ENCODE data around the gene FAIM2. TPM values are rescaled to one million over a fixed set of nuclear protein-coding genes. Genes with fewer than 3 reads are reported as not detected.

Gene FAIM2
- total and polyA plus RNA-seq, 2 experiments from 2014 or later = 0.61 to 2.0 TPM

DNA sequence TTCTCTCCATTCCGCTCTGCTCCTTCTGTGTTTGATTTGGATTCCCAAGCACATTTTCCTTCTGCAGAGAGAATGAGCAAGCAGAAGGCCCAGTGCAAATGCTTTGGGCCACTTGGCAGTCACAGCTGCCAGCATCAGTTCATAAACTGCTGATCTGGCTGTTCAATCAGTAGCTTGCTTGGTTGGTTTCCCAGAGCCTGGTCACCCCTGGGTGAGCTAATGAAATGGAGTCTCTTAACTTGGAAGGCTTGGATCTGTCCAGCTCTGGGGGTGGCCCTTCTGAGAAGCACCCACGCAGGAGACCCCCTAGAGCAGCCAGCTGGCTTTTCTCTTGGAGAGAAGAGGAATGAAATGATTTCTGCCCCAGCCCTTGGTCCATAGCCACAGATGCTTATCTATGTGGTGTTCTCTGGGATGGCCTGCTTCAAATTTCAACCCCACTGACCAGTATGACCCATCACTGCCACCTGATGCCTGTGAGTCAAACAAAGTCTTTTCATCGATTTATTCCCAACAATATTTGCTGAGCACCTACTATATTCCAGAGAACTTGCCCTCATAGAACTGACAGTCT lies 30.3 kb downstream of the FAIM2 start (continued):
- TF ChIP-seq, protein P1, sequence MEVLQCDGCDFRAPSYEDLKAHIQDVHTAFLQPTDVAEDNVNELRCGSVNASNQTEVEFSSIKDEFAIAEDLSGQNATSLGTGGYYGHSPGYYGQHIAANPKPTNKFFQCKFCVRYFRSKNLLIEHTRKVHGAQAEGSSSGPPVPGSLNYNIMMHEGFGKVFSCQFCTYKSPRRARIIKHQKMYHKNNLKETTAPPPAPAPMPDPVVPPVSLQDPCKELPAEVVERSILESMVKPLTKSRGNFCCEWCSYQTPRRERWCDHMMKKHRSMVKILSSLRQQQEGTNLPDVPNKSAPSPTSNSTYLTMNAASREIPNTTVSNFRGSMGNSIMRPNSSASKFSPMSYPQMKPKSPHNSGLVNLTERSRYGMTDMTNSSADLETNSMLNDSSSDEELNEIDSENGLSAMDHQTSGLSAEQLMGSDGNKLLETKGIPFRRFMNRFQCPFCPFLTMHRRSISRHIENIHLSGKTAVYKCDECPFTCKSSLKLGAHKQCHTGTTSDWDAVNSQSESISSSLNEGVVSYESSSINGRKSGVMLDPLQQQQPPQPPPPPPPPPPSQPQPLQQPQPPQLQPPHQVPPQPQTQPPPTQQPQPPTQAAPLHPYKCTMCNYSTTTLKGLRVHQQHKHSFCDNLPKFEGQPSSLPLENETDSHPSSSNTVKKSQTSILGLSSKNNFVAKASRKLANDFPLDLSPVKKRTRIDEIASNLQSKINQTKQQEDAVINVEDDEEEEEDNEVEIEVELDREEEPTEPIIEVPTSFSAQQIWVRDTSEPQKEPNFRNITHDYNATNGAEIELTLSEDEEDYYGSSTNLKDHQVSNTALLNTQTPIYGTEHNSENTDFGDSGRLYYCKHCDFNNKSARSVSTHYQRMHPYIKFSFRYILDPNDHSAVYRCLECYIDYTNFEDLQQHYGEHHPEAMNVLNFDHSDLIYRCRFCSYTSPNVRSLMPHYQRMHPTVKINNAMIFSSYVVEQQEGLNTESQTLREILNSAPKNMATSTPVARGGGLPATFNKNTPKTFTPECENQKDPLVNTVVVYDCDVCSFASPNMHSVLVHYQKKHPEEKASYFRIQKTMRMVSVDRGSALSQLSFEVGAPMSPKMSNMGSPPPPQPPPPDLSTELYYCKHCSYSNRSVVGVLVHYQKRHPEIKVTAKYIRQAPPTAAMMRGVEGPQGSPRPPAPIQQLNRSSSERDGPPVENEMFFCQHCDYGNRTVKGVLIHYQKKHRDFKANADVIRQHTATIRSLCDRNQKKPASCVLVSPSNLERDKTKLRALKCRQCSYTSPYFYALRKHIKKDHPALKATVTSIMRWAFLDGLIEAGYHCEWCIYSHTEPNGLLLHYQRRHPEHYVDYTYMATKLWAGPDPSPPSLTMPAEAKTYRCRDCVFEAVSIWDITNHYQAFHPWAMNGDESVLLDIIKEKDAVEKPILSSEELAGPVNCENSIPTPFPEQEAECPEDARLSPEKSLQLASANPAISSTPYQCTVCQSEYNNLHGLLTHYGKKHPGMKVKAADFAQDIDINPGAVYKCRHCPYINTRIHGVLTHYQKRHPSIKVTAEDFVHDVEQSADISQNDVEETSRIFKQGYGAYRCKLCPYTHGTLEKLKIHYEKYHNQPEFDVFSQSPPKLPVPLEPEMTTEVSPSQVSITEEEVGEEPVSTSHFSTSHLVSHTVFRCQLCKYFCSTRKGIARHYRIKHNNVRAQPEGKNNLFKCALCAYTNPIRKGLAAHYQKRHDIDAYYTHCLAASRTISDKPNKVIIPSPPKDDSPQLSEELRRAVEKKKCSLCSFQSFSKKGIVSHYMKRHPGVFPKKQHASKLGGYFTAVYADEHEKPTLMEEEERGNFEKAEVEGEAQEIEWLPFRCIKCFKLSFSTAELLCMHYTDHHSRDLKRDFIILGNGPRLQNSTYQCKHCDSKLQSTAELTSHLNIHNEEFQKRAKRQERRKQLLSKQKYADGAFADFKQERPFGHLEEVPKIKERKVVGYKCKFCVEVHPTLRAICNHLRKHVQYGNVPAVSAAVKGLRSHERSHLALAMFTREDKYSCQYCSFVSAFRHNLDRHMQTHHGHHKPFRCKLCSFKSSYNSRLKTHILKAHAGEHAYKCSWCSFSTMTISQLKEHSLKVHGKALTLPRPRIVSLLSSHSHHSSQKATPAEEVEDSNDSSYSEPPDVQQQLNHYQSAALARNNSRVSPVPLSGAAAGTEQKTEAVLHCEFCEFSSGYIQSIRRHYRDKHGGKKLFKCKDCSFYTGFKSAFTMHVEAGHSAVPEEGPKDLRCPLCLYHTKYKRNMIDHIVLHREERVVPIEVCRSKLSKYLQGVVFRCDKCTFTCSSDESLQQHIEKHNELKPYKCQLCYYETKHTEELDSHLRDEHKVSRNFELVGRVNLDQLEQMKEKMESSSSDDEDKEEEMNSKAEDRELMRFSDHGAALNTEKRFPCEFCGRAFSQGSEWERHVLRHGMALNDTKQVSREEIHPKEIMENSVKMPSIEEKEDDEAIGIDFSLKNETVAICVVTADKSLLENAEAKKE (CRISPR knock-in tag; IDR thresholded peaks at IDR 0.05) = no peak

DNA sequence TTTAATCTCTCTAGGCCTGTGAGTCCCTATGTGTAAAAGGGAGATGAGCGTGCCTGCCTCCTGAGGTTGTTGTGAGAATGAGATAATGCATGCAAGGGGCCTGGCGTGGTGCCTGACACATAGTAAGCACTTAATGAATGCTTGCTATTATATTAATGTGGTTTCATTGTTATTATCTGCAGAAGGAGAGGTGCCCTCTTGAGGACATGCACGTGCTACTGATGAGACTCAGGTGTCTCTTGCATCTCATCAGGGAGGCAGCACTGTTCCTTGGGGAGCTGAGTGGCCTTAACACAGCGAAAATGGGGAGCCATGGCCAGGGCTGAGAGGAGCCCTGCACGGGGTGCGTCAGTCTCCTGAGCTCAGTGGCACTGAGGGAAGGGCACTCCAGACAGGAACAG lies 30.9 kb downstream of the FAIM2 start:
- H3K27ac ChIP-seq (ENCODE audit: low read depth) = no peak overlapping the region
- H3K9me2 ChIP-seq (ENCODE audit: insufficient read depth) = no peaks in the 10 kb centered on the region
- no peak for ATAC-seq
- H4K20me1 ChIP-seq (replicated peaks; ENCODE audit: insufficient read depth) = no peaks in the 10 kb centered on the region
- Mint-ChIP-seq H3K4me1 (no peaks in the 10 kb centered on the region; the same call in 2 of the 3 replicates), H3K36me3 (ENCODE audit: low read depth) (no peaks in the 10 kb centered on the region), H3K27me3 (ENCODE audit: insufficient read depth, low read depth, poor library complexity) (peaks cover 8% of the 10 kb centered on the region), H3K9me3 (peaks cover 2% of the 10 kb centered on the region), H3K27ac (no peak overlapping the region), H3K4me3 (no peak overlapping the region)
- no peaks in the 10 kb centered on the region for H3K36me3 ChIP-seq (ENCODE audit: insufficient read depth)
- no peak for DNase-seq (ENCODE audit: low spot score)
- H2AFZ ChIP-seq = no peak overlapping the region
- no peaks in the 10 kb centered on the region for H3K79me2 ChIP-seq (replicated peaks; ENCODE audit: insufficient read depth)
- no peaks in the 10 kb centered on the region for H3K27me3 ChIP-seq (ENCODE audit: insufficient read depth)
- H3K4me1 ChIP-seq (ENCODE audit: insufficient read depth) = no peaks in the 10 kb centered on the region
- H3K4me2 ChIP-seq = no peak overlapping the region
- H3K4me3 ChIP-seq = no peak overlapping the region
- no peak for TF ChIP-seq NANOG (IDR thresholded peaks at IDR 0.05; ENCODE audit: borderline replicate concordance)
- H3F3A ChIP-seq (replicated peaks; ENCODE audit: low read depth) = peaks cover 5% of the 10 kb centered on the region

DNA sequence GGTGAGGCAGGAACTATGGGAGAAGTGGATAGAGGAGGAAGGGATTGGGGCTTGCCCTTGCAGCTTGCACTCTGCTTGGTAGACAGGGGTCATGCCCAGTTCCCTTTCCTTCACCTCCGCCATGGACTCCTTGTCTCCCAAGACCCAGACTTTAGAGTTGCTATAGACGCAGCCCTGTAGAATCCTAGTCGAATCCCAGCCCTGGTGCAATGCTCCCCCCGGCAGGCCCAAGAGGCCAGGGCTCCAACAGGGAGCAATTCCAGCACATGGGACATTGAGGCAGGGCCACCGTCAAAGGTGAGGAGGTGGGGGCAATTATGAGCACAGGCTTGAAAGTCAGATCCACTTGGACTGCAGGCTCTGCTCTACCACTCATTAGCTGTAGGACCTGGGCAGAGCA lies 31.3 kb downstream of the FAIM2 start:
- H3K27ac Mint-ChIP-seq = no peak overlapping the region
- DNase-seq (ENCODE audit: low spot score) = no peak
- peaks cover 10% of the 10 kb centered on the region for H3K27me3 Mint-ChIP-seq (ENCODE audit: insufficient read depth, low read depth, poor library complexity)
- Histone ChIP-seq H3K9me2 (ENCODE audit: insufficient read depth) (no peaks in the 10 kb centered on the region), H3K27ac (ENCODE audit: low read depth) (no peak overlapping the region), H3K4me2 (no peak overlapping the region), H3K36me3 (ENCODE audit: insufficient read depth) (no peaks in the 10 kb centered on the region), H3K27me3 (ENCODE audit: insufficient read depth) (no peaks in the 10 kb centered on the region), H4K20me1 (replicated peaks; ENCODE audit: insufficient read depth) (no peaks in the 10 kb centered on the region), H2AFZ (no peak overlapping the region), H3K4me3 (no peak overlapping the region), H3K4me1 (ENCODE audit: insufficient read depth) (no peaks in the 10 kb centered on the region; the same call in 1 of the 2 replicates), H3K79me2 (replicated peaks; ENCODE audit: insufficient read depth) (no peaks in the 10 kb centered on the region), H3F3A (replicated peaks; ENCODE audit: low read depth) (peaks cover 1% of the 10 kb centered on the region)
- H3K4me1 Mint-ChIP-seq = no peaks in the 10 kb centered on the region; the same call in 2 of the 3 replicates
- H3K4me3 Mint-ChIP-seq = no peak overlapping the region
- no peak for ATAC-seq
- no peaks in the 10 kb centered on the region for H3K9me3 Mint-ChIP-seq
- no peaks in the 10 kb centered on the region for H3K36me3 Mint-ChIP-seq (ENCODE audit: low read depth)
- TF ChIP-seq, protein P2, sequence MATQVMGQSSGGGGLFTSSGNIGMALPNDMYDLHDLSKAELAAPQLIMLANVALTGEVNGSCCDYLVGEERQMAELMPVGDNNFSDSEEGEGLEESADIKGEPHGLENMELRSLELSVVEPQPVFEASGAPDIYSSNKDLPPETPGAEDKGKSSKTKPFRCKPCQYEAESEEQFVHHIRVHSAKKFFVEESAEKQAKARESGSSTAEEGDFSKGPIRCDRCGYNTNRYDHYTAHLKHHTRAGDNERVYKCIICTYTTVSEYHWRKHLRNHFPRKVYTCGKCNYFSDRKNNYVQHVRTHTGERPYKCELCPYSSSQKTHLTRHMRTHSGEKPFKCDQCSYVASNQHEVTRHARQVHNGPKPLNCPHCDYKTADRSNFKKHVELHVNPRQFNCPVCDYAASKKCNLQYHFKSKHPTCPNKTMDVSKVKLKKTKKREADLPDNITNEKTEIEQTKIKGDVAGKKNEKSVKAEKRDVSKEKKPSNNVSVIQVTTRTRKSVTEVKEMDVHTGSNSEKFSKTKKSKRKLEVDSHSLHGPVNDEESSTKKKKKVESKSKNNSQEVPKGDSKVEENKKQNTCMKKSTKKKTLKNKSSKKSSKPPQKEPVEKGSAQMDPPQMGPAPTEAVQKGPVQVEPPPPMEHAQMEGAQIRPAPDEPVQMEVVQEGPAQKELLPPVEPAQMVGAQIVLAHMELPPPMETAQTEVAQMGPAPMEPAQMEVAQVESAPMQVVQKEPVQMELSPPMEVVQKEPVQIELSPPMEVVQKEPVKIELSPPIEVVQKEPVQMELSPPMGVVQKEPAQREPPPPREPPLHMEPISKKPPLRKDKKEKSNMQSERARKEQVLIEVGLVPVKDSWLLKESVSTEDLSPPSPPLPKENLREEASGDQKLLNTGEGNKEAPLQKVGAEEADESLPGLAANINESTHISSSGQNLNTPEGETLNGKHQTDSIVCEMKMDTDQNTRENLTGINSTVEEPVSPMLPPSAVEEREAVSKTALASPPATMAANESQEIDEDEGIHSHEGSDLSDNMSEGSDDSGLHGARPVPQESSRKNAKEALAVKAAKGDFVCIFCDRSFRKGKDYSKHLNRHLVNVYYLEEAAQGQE (IDR thresholded peaks at IDR 0.05; ENCODE audit: unreplicated experiment) = no peak
- TF ChIP-seq POLR2AphosphoS5 (IDR thresholded peaks at IDR 0.05; ENCODE audit: low read depth) (no peak), ZNF331 (CRISPR knock-in tag; IDR thresholded peaks at IDR 0.05; ENCODE audit: low read depth) (no peak), CREB1 (CRISPR knock-in tag; IDR thresholded peaks at IDR 0.05; ENCODE audit: low read depth) (no peak), EZH2 (IDR thresholded peaks at IDR 0.05; ENCODE audit: low read depth, unreplicated experiment) (no peak), ZNF114 (CRISPR knock-in tag; IDR thresholded peaks at IDR 0.05) (no peak)
- TF ChIP-seq, protein P3, sequence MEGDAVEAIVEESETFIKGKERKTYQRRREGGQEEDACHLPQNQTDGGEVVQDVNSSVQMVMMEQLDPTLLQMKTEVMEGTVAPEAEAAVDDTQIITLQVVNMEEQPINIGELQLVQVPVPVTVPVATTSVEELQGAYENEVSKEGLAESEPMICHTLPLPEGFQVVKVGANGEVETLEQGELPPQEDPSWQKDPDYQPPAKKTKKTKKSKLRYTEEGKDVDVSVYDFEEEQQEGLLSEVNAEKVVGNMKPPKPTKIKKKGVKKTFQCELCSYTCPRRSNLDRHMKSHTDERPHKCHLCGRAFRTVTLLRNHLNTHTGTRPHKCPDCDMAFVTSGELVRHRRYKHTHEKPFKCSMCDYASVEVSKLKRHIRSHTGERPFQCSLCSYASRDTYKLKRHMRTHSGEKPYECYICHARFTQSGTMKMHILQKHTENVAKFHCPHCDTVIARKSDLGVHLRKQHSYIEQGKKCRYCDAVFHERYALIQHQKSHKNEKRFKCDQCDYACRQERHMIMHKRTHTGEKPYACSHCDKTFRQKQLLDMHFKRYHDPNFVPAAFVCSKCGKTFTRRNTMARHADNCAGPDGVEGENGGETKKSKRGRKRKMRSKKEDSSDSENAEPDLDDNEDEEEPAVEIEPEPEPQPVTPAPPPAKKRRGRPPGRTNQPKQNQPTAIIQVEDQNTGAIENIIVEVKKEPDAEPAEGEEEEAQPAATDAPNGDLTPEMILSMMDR (conservative IDR thresholded peaks at IDR 0.05; ENCODE audit: low read depth in 2 of 2) = no peak

Measured in GM23338 (cell line).